ENCODE data around the gene LYZL4.

DNA sequence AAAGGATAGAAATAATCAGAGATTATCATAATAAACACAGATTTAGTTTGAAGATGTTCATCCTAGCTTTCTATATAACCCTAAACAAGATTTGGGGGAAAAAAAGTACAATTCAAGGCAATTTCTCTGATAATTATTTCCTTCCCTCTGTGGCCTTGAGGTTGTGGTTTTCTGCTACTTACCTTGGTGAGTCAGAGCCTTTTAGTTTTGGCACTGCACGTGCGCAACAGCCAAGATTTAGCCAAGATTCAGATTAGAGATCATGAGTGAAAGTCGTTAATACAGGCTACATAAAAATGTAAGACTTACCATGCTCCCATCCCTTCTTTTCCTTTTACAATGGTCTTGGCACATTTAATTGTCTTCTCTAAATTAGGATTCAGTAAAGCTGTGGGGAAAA lies 6.7 kb downstream of the LYZL4 start:
- TF ChIP-seq CTCF (IDR thresholded peaks at IDR 0.05) (no peak), EZH2 (IDR thresholded peaks at IDR 0.05; ENCODE audit: borderline replicate concordance, insufficient read depth, low read depth, low read length, poor library complexity, severe bottlenecking) (no peak)

Data from B cell (primary cell).